HepG2 (cell line): ENCODE results near the gene DCLRE1B. TPM values are rescaled to one million over a fixed set of nuclear protein-coding genes. Genes with fewer than 3 reads are reported as not detected.

ENCODE experiments used
- DR1 ChIP-seq: sonication (generic); formaldehyde crosslinking; IDR thresholded peaks from 2 replicates; pipeline ENCODE4 v1.8.0; 2021; ENCODE audit warnings: mild to moderate bottlenecking, missing genetic modification reagents, inconsistent platforms
- GATA4 ChIP-seq: sonication (generic); IDR thresholded peaks from 2 replicates; pipeline ENCODE4 v1.6.1; 2016; ENCODE audit warnings: antibody characterized with exemption, low read depth, borderline replicate concordance
- HCFC1 ChIP-seq: fragments of 150-350 bp; IDR thresholded peaks from 2 replicates; pipeline ENCODE4 v1.6.1; 2014; ENCODE audit warnings: low read depth, low read length
- HNRNPH1 ChIP-seq: fragments of 200-400 bp; formaldehyde crosslinking; optimal IDR thresholded peaks from 2 replicates; pipeline ENCODE3; 2017; ENCODE audit warnings: mild to moderate bottlenecking, low read depth, low read length
- MED1 ChIP-seq: sonication (generic); formaldehyde crosslinking; IDR thresholded peaks from 2 replicates; pipeline ENCODE4 v1.4.0; 2020; ENCODE audit warnings: missing genetic modification reagents
- MIER3 ChIP-seq: IDR thresholded peaks from 2 replicates; pipeline ENCODE4 v1.6.1; 2016; ENCODE audit warnings: missing compliant biosample characterization, borderline replicate concordance
- PTBP1 ChIP-seq: fragments of 200-400 bp; formaldehyde crosslinking; IDR thresholded peaks from 2 replicates; pipeline ENCODE4 v1.6.1; 2018; ENCODE audit warnings: low read length, low read depth; ENCODE audit not compliant: poor library complexity, severe bottlenecking
- RARG ChIP-seq: sonication (generic); formaldehyde crosslinking; IDR thresholded peaks from 2 replicates; pipeline ENCODE4 v1.4.0; 2020; ENCODE audit warnings: low read depth, mild to moderate bottlenecking, missing genetic modification reagents
- SCMH1 ChIP-seq: sonication (generic); formaldehyde crosslinking; IDR thresholded peaks from 2 replicates; pipeline ENCODE4 v1.9.0; 2021; ENCODE audit warnings: missing genetic modification reagents, mild to moderate bottlenecking, borderline replicate concordance
- SNRNP70 ChIP-seq: fragments of 200-400 bp; formaldehyde crosslinking; IDR thresholded peaks from 2 replicates; pipeline ENCODE4 v1.6.1; 2017; ENCODE audit warnings: mild to moderate bottlenecking, low read depth, low read length, moderate library complexity
- TIGD3 ChIP-seq: sonication (generic); formaldehyde crosslinking; IDR thresholded peaks from 2 replicates; pipeline ENCODE4 v1.5.1; 2020; ENCODE audit warnings: mild to moderate bottlenecking, missing genetic modification reagents, borderline replicate concordance
- ZBTB39 ChIP-seq: sonication (generic); formaldehyde crosslinking; IDR thresholded peaks from 2 replicates; pipeline ENCODE4 v1.5.0; 2020; ENCODE audit warnings: missing genetic modification reagents
- ZBTB42 ChIP-seq: sonication (generic); formaldehyde crosslinking; IDR thresholded peaks from 2 replicates; pipeline ENCODE4 v1.5.0; 2020; ENCODE audit warnings: mild to moderate bottlenecking, missing genetic modification reagents
- ZNF136 ChIP-seq: sonication (generic); formaldehyde crosslinking; IDR thresholded peaks from 2 replicates; pipeline ENCODE4 v1.8.1; 2022; ENCODE audit warnings: low read depth, mild to moderate bottlenecking, moderate library complexity, missing genetic modification reagents
- ZNF205 ChIP-seq: IDR thresholded peaks from 2 replicates; pipeline ENCODE4 v1.6.1; 2018; ENCODE audit warnings: missing biosample characterization, missing genetic modification reagents
- ZNF234 ChIP-seq: sonication (generic); formaldehyde crosslinking; conservative IDR thresholded peaks from 2 replicates; pipeline ENCODE4 v1.5.1; 2020; ENCODE audit warnings: mild to moderate bottlenecking, missing genetic modification reagents
- ZNF263 ChIP-seq: sonication (generic); formaldehyde crosslinking; IDR thresholded peaks from 2 replicates; pipeline ENCODE4 v1.4.0; 2020; ENCODE audit warnings: missing genetic modification reagents
- ZNF292 ChIP-seq: sonication (generic); formaldehyde crosslinking; IDR thresholded peaks from 2 replicates; pipeline ENCODE4 v1.8.1; 2022; ENCODE audit warnings: mild to moderate bottlenecking, low read depth, missing genetic modification reagents, borderline replicate concordance
- ZNF430 ChIP-seq: sonication (generic); formaldehyde crosslinking; IDR thresholded peaks from 2 replicates; pipeline ENCODE4 v1.9.0; 2021; ENCODE audit warnings: mild to moderate bottlenecking, missing genetic modification reagents
- ZNF569 ChIP-seq: sonication (generic); formaldehyde crosslinking; IDR thresholded peaks from 2 replicates; pipeline ENCODE4 v1.5.0; 2020; ENCODE audit warnings: mild to moderate bottlenecking, missing genetic modification reagents, moderate library complexity, borderline replicate concordance
- ZNF761 ChIP-seq: sonication (generic); formaldehyde crosslinking; conservative IDR thresholded peaks from 2 replicates; pipeline ENCODE4 v1.4.0; 2020; ENCODE audit warnings: mild to moderate bottlenecking, missing genetic modification reagents
- ZSCAN22 ChIP-seq: sonication (generic); formaldehyde crosslinking; IDR thresholded peaks from 2 replicates; pipeline ENCODE4 v1.4.0; 2020; ENCODE audit warnings: mild to moderate bottlenecking, missing genetic modification reagents
- ZSCAN29 ChIP-seq: sonication (generic); formaldehyde crosslinking; conservative IDR thresholded peaks from 2 replicates; pipeline ENCODE4 v1.4.0; 2020; ENCODE audit warnings: mild to moderate bottlenecking, missing genetic modification reagents
- ZXDC ChIP-seq: sonication (generic); formaldehyde crosslinking; IDR thresholded peaks from 2 replicates; pipeline ENCODE4 v1.5.0; 2020; ENCODE audit warnings: mild to moderate bottlenecking, missing genetic modification reagents
- polyA plus RNA-seq, 8 experiments: library from polyadenylated mRNA; depleted of rRNA in 3 of 8; stranded (reverse) in 7 of 8; unstranded in 1 of 8; fragments of >200 nt; fragmentation: Illumina TruSeq in 4 of 8; extraction: Trizol in 4 of 8; gene quantifications; 2 replicates each; pipeline versions ENCODE4 v1.2.1 to v1.2.3, GENCODE V29; 2011 to 2016; ENCODE audit warnings: low read depth in 4 of 8, missing spikeins in 1 of 8, mixed read lengths in 1 of 8; ENCODE audit not compliant: insufficient read depth in 1 of 8
- total RNA-seq, 5 experiments: library from RNA; depleted of rRNA; stranded (reverse); fragments of >200 nt; fragmentation: Illumina TruSeq; extraction: Trizol; gene quantifications; 2 replicates each; pipeline ENCODE4 v1.2.3, GENCODE V29; 2016; ENCODE audit warnings: low read depth in 1 of 5

DCLRE1B gene
- total and polyA plus RNA-seq, 2 of the 13 experiments (the other 11 are each of a cell fraction or from before 2014, with no cell fraction given): 2.7 to 8.0 TPM

- TF ChIP-seq DR1 (CRISPR knock-in tag) (no peak), ZNF234 (CRISPR knock-in tag) (no peak; the same call in 1 of the 2 replicates), ZBTB42 (CRISPR knock-in tag) (no peak), GATA4 (no peak), TIGD3 (no peak; the same call in 1 of the 2 replicates), ZNF292 (CRISPR knock-in tag) (no peak), MED1 (peak; percentile 76), MIER3 (peak; percentile 62; the same call in 1 of the 2 replicates), ZXDC (CRISPR knock-in tag) (0 out of 2 replicates have a peak, but pooled peaks have one; percentile 17), ZSCAN22 (CRISPR knock-in tag) (no peak), ZNF205 (CRISPR knock-in tag) (peak; percentile 17; the same call in 1 of the 2 replicates), ZBTB39 (CRISPR knock-in tag) (peak; percentile 63; the same call in 1 of the 2 replicates), ZNF263 (CRISPR knock-in tag) (peak; percentile 35; the same call in 1 of the 2 replicates), HNRNPH1 (no peak), HCFC1 (peak; percentile 86), RARG (CRISPR knock-in tag) (no peak), SCMH1 (CRISPR knock-in tag) (no peak), ZNF136 (CRISPR knock-in tag) (peak; percentile 53; the same call in 1 of the 2 replicates), SNRNP70 (no peak), ZNF430 (CRISPR knock-in tag) (peak; percentile 47; the same call in 1 of the 2 replicates), PTBP1 (no peak), ZNF569 (CRISPR knock-in tag) (no peak), ZSCAN29 (CRISPR knock-in tag) (peak; percentile 87), ZNF761 (CRISPR knock-in tag) (peak; percentile 79)
Observed at GRCh38 chr1:113928941-113929749, 24.0 kb downstream of the DCLRE1B start, which contains the start of gene HIPK1 (continued).
